Ascending aorta (tissue), 2 donors: Measurements from ENCODE around the gene MAST3. TPM values are rescaled to one million over a fixed set of nuclear protein-coding genes. Genes with fewer than 3 reads are reported as not detected.

ENCODE experiments used
- DNase-seq, 2 donors: peaks; one replicate each; pipeline ENCODE4 v3.0.0-alpha.2; 2019; ENCODE audit warnings: low spot score in 2 of 2
- H3K27ac ChIP-seq, 2 donors: fragments of 200-600 bp; sonication (generic); one replicate each; pipeline ENCODE4 v1.5.1; 2016 to 2017; ENCODE audit warnings: mild to moderate bottlenecking in 1 of 2
- H3K27me3 ChIP-seq: fragments of 200-600 bp; sonication (generic); one replicate; pipeline ENCODE4 v1.5.1; 2017
- H3K36me3 ChIP-seq, 2 donors: fragments of 200-600 bp; sonication (generic); one replicate each; pipeline ENCODE4 v1.5.1; 2016
- H3K4me1 ChIP-seq, 2 donors: fragments of 200-600 bp; sonication (generic); one replicate each; pipeline ENCODE4 v1.5.1; 2016 to 2017; ENCODE audit warnings: mild to moderate bottlenecking in 1 of 2
- H3K4me3 ChIP-seq, 2 donors: fragments of 200-600 bp; sonication (generic); one replicate each; pipeline ENCODE4 v1.5.1; 2016 to 2017; ENCODE audit warnings: mild to moderate bottlenecking in 1 of 2
- H3K9me3 ChIP-seq, 2 donors: fragments of 200-600 bp; sonication (generic); one replicate each; pipeline ENCODE4 v1.5.1; 2016
- CTCF ChIP-seq, 3 experiments: fragments of 200-600 bp in 2 of 3; fragments of 450-650 bp in 1 of 3; sonication (generic) in 2 of 3; IDR thresholded peaks; one replicate each; pipeline ENCODE4 v1.5.1; 2016 to 2019; ENCODE audit warnings: antibody characterized with exemption in 3 of 3, mild to moderate bottlenecking in 1 of 3, moderate library complexity in 1 of 3
- intact Hi-C: fragments of 100-400 bp; cut with DNase I; formaldehyde crosslinking; loops from one replicate; pipeline ENCODE4 v1.15.1; 2023
- total RNA-seq: library from RNA; depleted of rRNA; stranded (reverse); fragments of >200 nt; gene quantifications from one replicate; pipeline ENCODE4 v1.1.0, GENCODE V29; 2016

The MAST3 gene
- total RNA-seq, 1 donor from 2014 or later, result 32.8 TPM

DNA sequence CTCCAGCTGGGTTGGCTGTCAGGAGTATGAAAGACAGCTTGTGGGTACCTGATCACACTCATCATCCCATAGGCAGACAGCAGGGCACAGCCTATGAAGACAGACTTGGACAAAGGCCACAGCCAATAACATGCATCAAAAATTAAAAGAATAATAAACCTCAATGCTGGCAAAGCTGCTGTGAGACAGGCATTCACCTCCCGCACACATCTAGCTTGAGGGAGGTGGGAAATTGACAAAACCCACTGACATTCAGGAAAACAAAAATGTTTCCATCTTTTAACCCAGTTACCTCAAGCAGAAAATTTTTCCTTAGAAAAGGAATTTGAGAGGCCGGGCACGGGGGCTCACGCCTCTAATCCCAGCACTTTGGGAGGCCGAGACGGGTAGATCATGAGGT lies 25.2 kb upstream of the MAST3 start:
- intact Hi-C loops, result no loop called here
- no peaks in the 10 kb centered on the region for H3K9me3 ChIP-seq
- H3K4me3 ChIP-seq, result no peak overlapping the region
- H3K4me1 ChIP-seq, result no peaks in the 10 kb centered on the region
- no peaks in the 10 kb centered on the region for H3K36me3 ChIP-seq
- H3K27me3 ChIP-seq, result no peaks in the 10 kb centered on the region
- H3K27ac ChIP-seq, result no peak overlapping the region
- no peak for DNase-seq
- no peak for TF ChIP-seq CTCF (IDR thresholded peaks at IDR 0.05)

DNA sequence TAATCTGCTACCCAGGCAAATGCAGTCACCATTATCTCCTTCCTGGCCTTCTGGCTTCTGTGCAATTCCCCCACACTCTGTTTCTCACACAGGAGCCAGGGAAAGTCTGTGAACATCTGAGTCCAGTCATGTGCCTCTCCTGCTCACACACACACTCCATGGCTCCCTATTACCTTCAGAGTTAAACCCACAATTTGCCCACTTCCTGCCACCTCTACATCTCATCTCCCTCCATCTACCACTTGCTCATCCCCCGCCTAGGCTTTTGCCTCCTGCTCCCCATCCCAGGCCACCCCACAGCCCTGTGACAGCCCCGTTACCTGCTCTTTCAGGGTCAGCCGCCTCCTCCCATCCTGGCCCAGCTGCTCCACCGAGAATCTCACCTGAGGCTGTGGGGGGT lies 24.4 kb upstream of the MAST3 start:
- Histone ChIP-seq H3K4me1 (no peaks in the 10 kb centered on the region), H3K9me3 (no peaks in the 10 kb centered on the region), H3K4me3 (no peak overlapping the region), H3K27ac (no peak overlapping the region), H3K27me3 (no peaks in the 10 kb centered on the region), H3K36me3 (no peaks in the 10 kb centered on the region)
- TF ChIP-seq CTCF (IDR thresholded peaks at IDR 0.05), result no peak
- intact Hi-C loops, result no loop called here
- no peak for DNase-seq

DNA sequence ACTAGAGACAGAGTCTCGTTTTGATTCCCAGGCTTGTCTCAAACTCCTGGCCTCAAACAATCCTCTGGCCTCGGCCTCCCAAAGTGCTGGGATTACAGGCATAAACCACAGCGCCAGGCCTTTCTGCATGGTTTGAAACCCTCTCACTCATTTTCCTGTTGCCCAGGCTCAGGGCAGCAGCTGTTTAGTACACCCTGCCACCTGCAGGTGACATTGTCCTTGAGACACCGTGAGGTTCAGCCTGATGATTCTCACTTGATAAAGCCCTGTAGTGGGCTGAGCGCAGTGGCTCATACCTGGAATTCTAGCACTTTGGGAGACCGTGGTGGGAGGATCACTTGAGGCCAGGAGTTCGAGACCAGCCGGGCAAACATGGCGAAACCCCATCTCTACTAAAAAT lies 23.4 kb upstream of the MAST3 start:
- intact Hi-C loops, result no loop called here
- DNase-seq, result no peak

DNA sequence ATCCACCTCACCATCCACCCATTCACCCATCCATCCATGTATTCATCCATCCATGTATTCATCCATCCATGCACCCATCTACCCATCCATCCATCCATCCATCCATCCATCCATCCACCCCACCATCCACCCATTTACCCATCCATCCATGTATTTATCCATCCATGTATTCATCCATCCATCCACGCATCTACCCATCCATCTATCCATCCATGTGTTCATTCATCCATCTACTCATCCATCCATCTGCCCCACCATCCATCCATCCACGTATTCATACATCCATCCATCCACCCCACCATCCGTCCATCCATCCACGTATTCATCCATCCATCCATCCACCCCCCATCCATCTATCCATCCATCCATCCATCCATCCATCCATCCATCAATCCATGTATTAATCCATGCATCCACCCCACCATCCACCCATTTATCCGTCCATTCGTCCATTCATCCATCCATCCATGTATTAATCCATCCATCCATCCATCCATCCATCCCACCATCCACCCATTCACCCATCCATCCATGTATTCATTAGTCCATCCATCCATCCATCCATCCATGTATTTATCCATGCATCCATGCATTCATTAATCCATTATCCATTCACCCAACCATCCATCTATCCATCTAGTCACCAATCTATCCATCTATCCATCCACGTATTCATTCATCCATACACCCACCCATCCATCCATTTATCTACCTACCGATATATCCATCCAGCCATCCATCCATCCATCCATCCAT lies 13.5 kb upstream of the MAST3 start:
- no peak for DNase-seq
- no peaks in the 10 kb centered on the region for H3K36me3 ChIP-seq
- no peak overlapping the region for H3K27ac ChIP-seq
- TF ChIP-seq CTCF (IDR thresholded peaks at IDR 0.05), result no peak
- intact Hi-C loops, result no loop called here
- H3K4me1 ChIP-seq, result no peaks in the 10 kb centered on the region
- H3K9me3 ChIP-seq, result no peaks in the 10 kb centered on the region
- H3K27me3 ChIP-seq, result no peaks in the 10 kb centered on the region
- no peak overlapping the region for H3K4me3 ChIP-seq

More for the DNA sequence above, 23.4 kb upstream of the MAST3 start:
- no peak for TF ChIP-seq CTCF (IDR thresholded peaks at IDR 0.05)
- no peaks in the 10 kb centered on the region for H3K36me3 ChIP-seq
- H3K27ac ChIP-seq, result no peak overlapping the region
- no peaks in the 10 kb centered on the region for H3K4me1 ChIP-seq
- no peaks in the 10 kb centered on the region for H3K27me3 ChIP-seq
- no peaks in the 10 kb centered on the region for H3K9me3 ChIP-seq
- no peak overlapping the region for H3K4me3 ChIP-seq

DNA sequence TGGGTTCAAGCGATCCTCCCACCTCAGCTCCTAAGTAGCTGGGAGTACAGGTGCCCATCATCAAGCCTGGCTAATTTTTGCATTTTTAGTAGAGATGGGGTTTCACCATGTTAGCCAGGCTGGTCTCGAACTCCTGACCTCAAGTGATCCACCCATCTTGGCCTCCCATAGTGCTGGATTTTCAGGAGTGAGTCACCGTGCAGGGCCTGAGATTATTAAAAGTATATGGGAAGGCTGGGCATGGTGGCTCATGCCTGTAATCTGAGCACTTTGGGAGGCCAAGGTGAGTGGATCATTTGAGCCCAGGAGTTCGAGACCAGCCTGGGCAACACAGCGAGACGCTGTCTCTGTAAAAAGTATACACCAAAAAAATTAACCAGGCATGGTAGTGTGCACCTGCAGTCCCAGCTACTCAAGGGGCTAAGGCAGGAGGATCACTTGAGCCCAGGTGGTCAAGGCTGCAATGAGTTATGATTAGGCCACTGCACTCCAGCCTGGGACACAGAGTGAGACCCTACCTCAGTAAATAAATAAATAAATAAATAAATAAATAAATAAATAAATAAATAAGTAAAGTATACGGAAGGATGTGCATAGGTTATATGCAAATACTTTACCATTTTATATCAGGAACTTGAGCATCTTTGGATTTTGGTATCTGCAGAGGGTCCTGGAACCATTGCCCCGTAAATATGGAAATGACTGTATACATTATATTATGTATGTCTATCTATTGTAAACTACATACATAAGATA lies 11.7 kb upstream of the MAST3 start:
- Histone ChIP-seq H3K27ac (no peak overlapping the region), H3K4me3 (no peak overlapping the region), H3K36me3 (no peaks in the 10 kb centered on the region), H3K4me1 (peaks cover 3 to 7% of the 10 kb centered on the region in 2 donors), H3K27me3 (no peaks in the 10 kb centered on the region), H3K9me3 (no peaks in the 10 kb centered on the region)
- no peak for TF ChIP-seq CTCF (IDR thresholded peaks at IDR 0.05)
- intact Hi-C loops, result no loop called here
- no peak for DNase-seq
